Stimulated activated CD4-positive, alpha-beta T cell treated with anti-CD3 and anti-CD28 coated beads, Interleukin-1b, Interleukin-23, amount 100 ng/mL, for 4 hours (primary cell): ENCODE data around the gene HLA-DMA.
"Not testable (repeated sequence)": the region's sequence is repeated elsewhere in the genome, so short reads cannot be mapped to it uniquely, and the experiment has no call there.

ENCODE experiments used
- DNase-seq, 2 donors: peaks; one replicate each; pipeline ENCODE4 v3.0.0-alpha.2; 2020; ENCODE audit warnings: low read depth in 2 of 2

The HLA-DMA gene

GRCh38 chr6:32954986-32955802 lies 2.3 kb upstream of the HLA-DMA start:
- DNase-seq, result no peak

GRCh38 chr6:32954267-32954666 lies 1.4 kb upstream of the HLA-DMA start:
- no peak for DNase-seq

- DNase-seq, result no peak
These were observed 878 bp upstream of the HLA-DMA start for GRCh38 chr6:32953775-32954174.

GRCh38 chr6:32950449-32950848 lies 2.4 kb downstream of the HLA-DMA start:
- no peak for DNase-seq

DNA sequence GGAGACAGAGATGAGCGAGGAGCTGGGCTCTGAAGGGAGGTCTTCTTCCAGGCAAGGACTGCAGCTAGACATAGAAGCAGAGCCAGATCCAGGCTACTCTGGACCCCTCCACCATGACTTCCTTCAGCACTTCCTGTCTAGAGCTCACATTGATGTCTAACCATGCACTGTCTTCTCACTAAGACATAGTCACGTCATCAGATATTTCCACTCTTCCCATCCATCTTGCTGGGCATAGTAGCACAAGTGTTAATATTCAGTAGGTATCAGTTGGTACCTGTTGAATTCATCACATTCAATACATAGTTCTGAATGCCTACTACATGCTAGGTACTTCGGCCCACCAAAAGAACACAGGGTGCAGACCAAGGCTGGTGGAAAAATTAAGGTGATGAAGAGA lies 2.9 kb downstream of the HLA-DMA start:
- DNase-seq, result no peak

GRCh38 chr6:32949113-32949512 lies 3.8 kb downstream of the HLA-DMA start:
- no peak for DNase-seq

GRCh38 chr6:32947552-32948465 lies 5.1 kb downstream of the HLA-DMA start:
- no peak for DNase-seq

DNA sequence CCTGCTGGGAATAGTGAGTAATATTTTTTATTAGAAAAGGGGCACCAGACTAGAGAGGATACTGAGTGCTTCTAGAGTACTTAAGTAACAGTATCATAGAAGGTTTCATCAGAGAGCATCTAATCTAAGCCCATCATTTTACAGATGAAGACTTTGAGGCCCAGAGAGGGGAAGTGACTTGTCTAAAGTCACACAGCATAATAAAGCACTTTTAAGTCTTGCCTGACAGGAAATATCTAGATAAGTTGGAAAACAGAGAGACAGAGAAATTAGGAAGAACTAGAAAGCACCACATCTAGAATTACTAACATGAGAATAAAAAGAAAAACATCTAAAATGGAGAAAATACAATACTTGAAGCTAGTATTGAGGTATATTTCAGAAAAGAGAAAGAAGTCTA lies 6.0 kb downstream of the HLA-DMA start:
- DNase-seq, result no peak

GRCh38 chr6:32945953-32946352 lies 6.9 kb downstream of the HLA-DMA start:
- no peak for DNase-seq

DNA sequence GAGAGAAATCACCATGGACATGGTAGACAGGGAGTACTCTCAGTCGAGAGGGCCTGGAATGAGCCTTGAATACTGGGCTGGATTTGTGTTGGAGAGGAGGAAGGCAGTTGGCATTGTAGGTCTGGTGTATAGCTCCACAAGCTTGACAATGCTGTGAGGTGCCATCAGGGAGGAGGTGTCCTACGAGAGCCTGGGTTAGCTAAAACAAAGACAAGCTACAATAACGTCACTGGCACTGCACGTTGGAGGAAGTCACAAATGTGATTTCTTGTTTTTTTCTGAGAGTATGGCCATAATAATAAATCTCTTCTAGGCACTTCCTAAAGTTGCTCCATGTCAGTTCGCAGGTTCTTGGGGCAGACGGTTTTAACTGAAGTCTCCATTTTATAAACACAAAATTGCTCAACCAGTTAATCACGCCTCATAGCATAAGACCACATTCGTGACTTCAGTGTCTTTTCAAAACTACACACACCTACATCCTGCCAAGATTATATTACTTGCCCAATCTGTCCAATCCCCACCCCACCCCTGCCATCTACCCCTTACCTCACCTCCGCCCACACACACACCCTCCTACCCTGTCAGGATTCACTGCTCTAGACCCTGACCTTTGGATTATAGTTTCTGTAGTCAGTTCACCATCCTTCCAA lies 7.7 kb downstream of the HLA-DMA start:
- DNase-seq, result no peak

DNA sequence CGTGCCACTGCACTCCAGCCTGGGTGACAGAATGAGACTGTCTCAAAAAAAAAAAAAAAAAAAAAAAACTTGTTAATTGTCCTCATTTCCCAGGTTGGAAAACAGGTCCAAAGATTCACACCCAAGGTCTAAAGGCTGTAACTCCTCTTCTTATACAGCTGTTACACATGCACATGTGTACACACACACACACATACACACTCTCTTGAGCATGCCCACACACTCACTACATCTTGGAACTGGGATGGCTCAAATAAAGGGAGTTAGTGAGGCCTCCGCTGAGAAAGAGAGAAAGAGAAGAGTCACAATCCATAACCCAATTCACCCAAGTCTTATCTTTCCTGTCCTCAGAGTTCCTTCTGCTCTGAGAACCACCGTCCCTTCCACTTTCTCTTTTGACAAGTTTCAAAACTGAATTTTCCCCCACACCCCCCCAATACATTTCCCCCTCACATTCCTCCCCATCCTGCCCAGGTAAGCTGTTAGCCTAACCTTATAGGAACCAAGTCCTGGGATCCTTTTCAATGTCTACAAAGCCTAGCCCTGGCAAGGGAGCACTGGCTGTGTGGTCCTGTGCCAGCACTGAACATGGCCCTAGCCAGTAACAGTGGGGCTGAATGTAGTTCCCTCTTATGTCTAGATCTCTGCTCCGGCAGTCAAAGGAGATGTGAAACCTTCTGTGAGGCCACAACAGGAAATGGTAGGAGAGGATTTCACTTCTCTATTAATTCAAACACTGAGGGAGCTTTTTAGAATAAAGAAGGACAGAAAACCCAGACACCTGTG lies 8.8 kb downstream of the HLA-DMA start:
- DNase-seq, result no peak

DNA sequence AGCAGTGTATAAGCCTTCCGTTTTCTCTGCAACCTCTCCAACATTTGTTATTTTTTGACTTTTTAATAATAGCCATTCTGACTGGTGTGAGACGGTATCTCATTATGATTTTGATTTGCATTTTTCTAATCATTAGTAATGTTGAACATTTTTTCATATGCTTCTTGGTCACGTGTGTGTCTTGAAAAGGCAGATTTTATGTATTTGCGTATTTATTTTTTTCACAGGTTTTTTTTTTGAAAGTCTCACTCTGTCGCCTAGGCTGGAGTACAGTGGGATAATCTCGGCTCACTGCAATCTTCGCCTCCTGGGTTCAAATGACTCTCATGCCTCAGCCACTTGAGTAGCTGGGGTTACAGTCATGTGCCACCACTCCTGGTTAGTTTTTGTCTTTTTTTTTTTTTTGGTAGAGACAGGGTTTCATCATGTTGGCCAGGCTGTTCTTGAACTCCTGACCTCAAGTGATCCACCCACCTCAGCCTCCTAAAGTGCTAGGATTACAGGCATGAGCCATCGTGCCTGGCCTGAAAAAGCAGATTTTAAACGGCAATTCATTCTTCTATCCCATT lies 10.3 kb downstream of the HLA-DMA start:
- not testable (repeated sequence) for DNase-seq

- DNase-seq, result peak in 1 of 2 donors; percentile 20
These were observed 11.6 kb downstream of the HLA-DMA start for GRCh38 chr6:32941214-32941768.

GRCh38 chr6:32940656-32941213 lies 12.2 kb downstream of the HLA-DMA start, which contains the start of gene HLA-DMB:
HLA-DMB (minus strand) TSS chr6:32941028; CDS start chr6:32940807, 221 bp downstream.
- peak in 1 of 2 donors; percentile 19 for DNase-seq

DNA sequence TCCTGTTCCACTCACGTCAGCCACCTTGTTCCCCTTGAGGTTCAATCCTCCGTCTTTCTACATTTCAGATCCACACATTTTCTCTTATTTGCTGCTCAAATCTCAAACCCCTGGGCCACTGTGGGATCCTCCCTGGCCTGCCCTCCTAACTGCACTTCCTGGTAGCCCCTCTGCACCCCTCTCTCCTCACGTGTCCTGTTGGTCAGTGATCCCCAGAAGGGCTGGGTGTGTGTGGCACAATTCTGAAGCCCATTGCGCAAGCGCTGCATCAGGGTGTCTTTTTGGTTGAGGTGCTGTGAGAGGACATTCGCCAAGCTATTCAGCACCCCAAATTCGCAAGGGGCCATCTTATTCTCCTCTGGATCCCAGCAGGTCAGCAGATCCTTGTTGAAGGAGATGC lies 14.4 kb downstream of the HLA-DMA start:
- no peak for DNase-seq

- DNase-seq, result no peak
These were observed 15.7 kb downstream of the HLA-DMA start for GRCh38 chr6:32937230-32937633.

- no peak for DNase-seq
These were observed 16.4 kb downstream of the HLA-DMA start for GRCh38 chr6:32936239-32937152.

GRCh38 chr6:32935551-32936238 lies 17.2 kb downstream of the HLA-DMA start:
- DNase-seq, result no peak

DNA sequence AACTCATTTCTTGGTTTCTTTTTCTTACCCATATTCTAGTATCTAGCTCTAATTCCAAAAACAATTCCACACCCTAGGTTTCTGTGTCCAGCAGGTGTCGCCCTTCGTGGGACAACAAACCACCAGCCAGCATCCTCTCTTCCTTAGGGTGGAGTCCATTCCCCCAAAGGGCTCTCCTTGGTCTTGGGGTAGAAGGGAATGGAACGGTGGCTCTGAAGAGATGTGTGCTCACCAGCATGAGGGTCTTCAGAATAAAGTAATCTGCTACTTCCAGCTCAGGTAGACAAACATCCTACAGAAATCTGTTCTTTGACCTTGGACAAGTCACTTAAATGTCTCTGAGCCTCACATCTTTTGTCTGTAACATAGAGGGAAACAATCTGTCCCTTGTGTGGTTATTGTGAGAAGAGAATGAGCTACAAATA lies 19.2 kb downstream of the HLA-DMA start:
- peak; percentile 70 to 76 for DNase-seq
